Measurements from ENCODE around the gene FHIT.

FHIT gene

DNA sequence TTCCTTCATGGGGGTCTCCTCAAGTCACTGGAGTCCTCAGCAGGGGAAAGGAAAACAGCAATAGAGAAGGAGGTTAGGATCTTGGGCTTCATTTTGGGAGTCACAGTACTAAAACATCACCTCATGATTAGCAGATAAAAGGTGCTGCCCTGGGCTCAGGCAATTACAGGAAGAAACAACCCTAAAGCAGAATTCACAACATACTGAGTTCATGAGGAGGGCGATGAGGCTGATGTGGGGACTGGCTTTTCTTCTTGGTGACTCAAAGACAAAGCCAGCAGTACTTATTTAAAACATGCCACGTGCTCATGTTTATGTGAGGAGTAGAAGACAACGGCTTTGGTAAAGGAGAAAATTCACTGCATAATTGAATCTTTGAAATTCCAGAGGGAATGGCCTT is 1379.1 kb downstream of the FHIT start:
- H3K27ac ChIP-seq (ENCODE audit: low read length), result no peak overlapping the region
- H3K4me3 ChIP-seq (ENCODE audit: low read length), result no peak overlapping the region
- no peaks in the 10 kb centered on the region for H3K9me3 ChIP-seq (ENCODE audit: insufficient read depth, low read length)
- no peak for TF ChIP-seq EZH2phosphoT487 (IDR thresholded peaks at IDR 0.05; ENCODE audit: low read depth)
- TF ChIP-seq, protein P1, sequence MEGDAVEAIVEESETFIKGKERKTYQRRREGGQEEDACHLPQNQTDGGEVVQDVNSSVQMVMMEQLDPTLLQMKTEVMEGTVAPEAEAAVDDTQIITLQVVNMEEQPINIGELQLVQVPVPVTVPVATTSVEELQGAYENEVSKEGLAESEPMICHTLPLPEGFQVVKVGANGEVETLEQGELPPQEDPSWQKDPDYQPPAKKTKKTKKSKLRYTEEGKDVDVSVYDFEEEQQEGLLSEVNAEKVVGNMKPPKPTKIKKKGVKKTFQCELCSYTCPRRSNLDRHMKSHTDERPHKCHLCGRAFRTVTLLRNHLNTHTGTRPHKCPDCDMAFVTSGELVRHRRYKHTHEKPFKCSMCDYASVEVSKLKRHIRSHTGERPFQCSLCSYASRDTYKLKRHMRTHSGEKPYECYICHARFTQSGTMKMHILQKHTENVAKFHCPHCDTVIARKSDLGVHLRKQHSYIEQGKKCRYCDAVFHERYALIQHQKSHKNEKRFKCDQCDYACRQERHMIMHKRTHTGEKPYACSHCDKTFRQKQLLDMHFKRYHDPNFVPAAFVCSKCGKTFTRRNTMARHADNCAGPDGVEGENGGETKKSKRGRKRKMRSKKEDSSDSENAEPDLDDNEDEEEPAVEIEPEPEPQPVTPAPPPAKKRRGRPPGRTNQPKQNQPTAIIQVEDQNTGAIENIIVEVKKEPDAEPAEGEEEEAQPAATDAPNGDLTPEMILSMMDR (IDR thresholded peaks at IDR 0.05; ENCODE audit: low read depth, low read length), result no peak
- H3K9ac ChIP-seq (ENCODE audit: low read length), result no peak overlapping the region
- H4K20me1 ChIP-seq (ENCODE audit: insufficient read depth, low read length), result no peaks in the 10 kb centered on the region
- no peak overlapping the region for H2AFZ ChIP-seq (ENCODE audit: low read depth, low read length)
- no peaks in the 10 kb centered on the region for H3K27me3 ChIP-seq (ENCODE audit: low read depth, low read length)
- H3K79me2 ChIP-seq (ENCODE audit: low read length), result no peaks in the 10 kb centered on the region
- H3K4me2 ChIP-seq (ENCODE audit: low read length), result no peak overlapping the region
- H3K4me1 ChIP-seq (ENCODE audit: low read length), result peaks cover 25% of the 10 kb centered on the region
- H3K36me3 ChIP-seq (replicated peaks; ENCODE audit: low read depth, low read length), result no peaks in the 10 kb centered on the region

DNA sequence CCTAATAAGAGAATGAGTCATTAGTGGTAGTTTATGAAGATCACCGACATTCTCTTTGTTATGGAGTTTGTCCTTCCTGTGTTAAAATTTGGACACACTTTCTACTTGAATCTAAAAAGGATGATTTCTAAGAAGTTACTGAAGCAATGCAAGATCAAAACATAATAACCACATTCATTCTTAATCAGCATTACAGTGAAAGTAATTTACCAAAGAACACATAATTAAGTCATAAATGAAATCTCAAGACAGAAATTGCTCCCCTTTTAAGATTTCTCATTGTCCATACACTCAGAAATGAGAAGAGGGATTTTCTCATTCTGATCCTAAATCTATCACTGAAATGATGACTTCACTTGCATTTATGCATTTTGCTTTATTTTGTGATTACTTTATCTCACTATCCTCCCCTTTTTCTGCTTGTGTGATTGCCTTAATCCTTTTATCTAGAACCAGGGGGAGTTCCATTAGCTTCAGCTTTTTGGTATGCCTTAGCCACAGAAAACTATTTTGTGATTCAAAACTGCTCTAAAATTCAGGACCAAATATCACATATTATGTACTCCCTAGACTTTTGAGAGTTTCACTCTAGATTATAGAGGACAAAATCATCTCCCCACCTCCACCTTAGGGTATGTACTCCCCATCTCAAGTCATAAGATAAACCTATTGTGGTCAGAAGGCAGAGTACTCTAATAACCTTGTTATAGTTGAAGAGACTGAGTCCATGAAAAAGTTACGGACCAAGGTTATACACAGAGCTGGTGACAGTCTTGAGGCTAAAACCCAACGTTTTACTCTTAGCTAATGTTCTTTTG is 1383.9 kb downstream of the FHIT start:
- Histone ChIP-seq H3K27me3 (ENCODE audit: low read depth, low read length) (no peaks in the 10 kb centered on the region), H3K9ac (ENCODE audit: low read length) (no peak overlapping the region), H3K27ac (ENCODE audit: low read length) (no peak overlapping the region), H2AFZ (ENCODE audit: low read depth, low read length) (no peak overlapping the region), H3K4me3 (ENCODE audit: low read length) (no peak overlapping the region), H4K20me1 (ENCODE audit: insufficient read depth, low read length) (no peaks in the 10 kb centered on the region), H3K79me2 (ENCODE audit: low read length) (no peaks in the 10 kb centered on the region), H3K4me2 (ENCODE audit: low read length) (no peak overlapping the region), H3K36me3 (replicated peaks; ENCODE audit: low read depth, low read length) (no peaks in the 10 kb centered on the region), H3K9me3 (ENCODE audit: insufficient read depth, low read length) (no peaks in the 10 kb centered on the region), H3K4me1 (ENCODE audit: low read length) (no peaks in the 10 kb centered on the region)
- TF ChIP-seq, protein P1 (IDR thresholded peaks at IDR 0.05; ENCODE audit: low read depth, low read length), result no peak

DNA sequence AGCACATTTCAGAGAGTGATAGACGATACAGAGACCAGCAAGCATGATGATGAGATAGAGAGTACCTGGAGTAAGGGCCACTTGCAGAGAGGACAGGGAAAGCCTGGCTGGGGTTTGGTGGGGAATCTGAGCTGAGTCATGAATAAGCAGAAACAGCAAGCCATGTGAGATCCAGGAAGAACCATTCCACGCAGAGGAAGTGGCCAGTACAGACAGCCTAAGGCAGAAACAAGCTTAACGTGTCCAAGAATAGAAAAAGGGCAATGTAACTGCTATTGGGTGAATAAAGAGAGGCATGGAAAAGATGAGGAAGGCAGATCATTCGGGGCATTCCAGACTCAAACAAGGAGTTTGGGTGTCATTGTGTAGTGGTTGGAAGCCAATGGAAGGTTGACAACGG is 1385.2 kb downstream of the FHIT start:
- Histone ChIP-seq H3K36me3 (replicated peaks; ENCODE audit: low read depth, low read length) (no peaks in the 10 kb centered on the region), H3K4me3 (ENCODE audit: low read length) (no peak overlapping the region), H3K9me3 (ENCODE audit: insufficient read depth, low read length) (no peaks in the 10 kb centered on the region), H3K4me1 (ENCODE audit: low read length) (no peaks in the 10 kb centered on the region), H3K4me2 (ENCODE audit: low read length) (no peak overlapping the region), H3K27me3 (ENCODE audit: low read depth, low read length) (0 out of 2 replicates have a peak, but pooled peaks cover 4% of the 10 kb centered on the region), H3K79me2 (ENCODE audit: low read length) (no peaks in the 10 kb centered on the region), H4K20me1 (ENCODE audit: insufficient read depth, low read length) (no peaks in the 10 kb centered on the region), H2AFZ (ENCODE audit: low read depth, low read length) (no peak overlapping the region), H3K27ac (ENCODE audit: low read length) (no peak overlapping the region), H3K9ac (ENCODE audit: low read length) (no peak overlapping the region)
- TF ChIP-seq EZH2phosphoT487 (IDR thresholded peaks at IDR 0.05; ENCODE audit: low read depth), result no peak
- TF ChIP-seq, protein P1 (IDR thresholded peaks at IDR 0.05; ENCODE audit: low read depth, low read length), result no peak

DNA sequence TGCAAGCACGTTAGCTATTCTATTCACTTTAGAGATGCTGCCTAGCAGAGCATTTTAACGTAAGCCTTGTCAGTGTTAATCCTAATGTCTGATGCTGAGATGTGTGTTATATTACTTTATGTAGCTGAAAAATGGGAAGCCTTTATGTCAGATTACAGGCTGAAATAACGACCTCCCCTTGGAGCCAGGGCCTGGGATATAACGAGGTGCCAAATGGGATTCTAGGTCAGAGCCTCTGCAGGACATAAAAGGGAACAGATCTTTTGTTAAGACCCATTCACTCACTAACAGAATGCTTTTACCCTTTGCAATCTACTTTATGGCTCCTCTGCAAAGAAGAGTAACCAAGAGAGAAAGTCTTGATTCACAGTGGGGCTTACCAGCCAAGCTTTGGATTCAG is 1385.9 kb downstream of the FHIT start:
- Histone ChIP-seq H3K9ac (ENCODE audit: low read length) (no peak overlapping the region), H2AFZ (ENCODE audit: low read depth, low read length) (no peak overlapping the region), H3K36me3 (replicated peaks; ENCODE audit: low read depth, low read length) (no peaks in the 10 kb centered on the region), H3K79me2 (ENCODE audit: low read length) (no peaks in the 10 kb centered on the region), H3K4me1 (ENCODE audit: low read length) (no peaks in the 10 kb centered on the region), H3K27me3 (ENCODE audit: low read depth, low read length) (peaks cover 10% of the 10 kb centered on the region; the same call in 1 of the 2 replicates), H4K20me1 (ENCODE audit: insufficient read depth, low read length) (no peaks in the 10 kb centered on the region), H3K9me3 (ENCODE audit: insufficient read depth, low read length) (no peaks in the 10 kb centered on the region), H3K4me3 (ENCODE audit: low read length) (no peak overlapping the region), H3K27ac (ENCODE audit: low read length) (no peak overlapping the region), H3K4me2 (ENCODE audit: low read length) (no peak overlapping the region)
- no peak for TF ChIP-seq EZH2phosphoT487 (IDR thresholded peaks at IDR 0.05; ENCODE audit: low read depth)
- TF ChIP-seq, protein P1 (IDR thresholded peaks at IDR 0.05; ENCODE audit: low read depth, low read length), result no peak
